Measurements from ENCODE around the gene ZNF367.
A peak's percentile ranks its signal among the peaks of the same experiment; 100 is the strongest.

The ZNF367 gene

DNA sequence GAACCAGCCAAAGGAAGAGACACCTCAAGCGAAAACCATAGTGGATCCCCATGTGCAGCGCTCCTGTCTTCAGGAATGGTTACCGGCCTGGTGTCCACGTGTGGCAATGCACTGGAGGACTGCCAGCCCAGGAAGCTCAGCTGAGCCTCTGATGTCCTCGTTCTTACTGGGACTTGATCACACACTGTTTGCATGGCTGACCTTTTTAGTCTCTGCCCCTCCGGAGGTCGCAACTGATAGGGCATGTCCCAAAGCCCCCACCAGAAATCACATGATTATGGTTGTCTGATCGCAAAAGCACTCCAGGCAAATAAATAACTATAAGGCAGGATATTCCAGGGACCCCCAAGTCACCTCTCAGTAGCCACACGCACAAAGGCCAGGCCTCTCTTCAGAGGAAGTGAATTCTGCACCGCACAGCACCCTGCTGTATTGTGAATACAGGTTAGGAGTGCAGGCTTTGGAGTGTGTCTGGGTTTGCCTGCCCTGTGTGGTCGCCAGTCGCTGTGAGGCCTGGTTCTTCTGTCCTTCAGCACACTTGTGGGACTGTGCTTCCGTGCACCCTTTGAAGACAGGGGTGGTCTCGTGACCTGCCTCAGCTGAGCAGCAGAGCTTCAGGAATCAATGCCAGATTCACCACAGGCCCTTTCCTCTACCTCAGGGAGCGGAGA lies 18.4 kb upstream of the ZNF367 start:
- no peak for DNase-seq (ENCODE audit: low read depth)

GRCh38 chr9:96436063-96436455 lies 17.9 kb upstream of the ZNF367 start:
- no peak for DNase-seq (ENCODE audit: low read depth)

- no peak for DNase-seq (ENCODE audit: low read depth)
Observed at GRCh38 chr9:96435345-96435744, 17.2 kb upstream of the ZNF367 start.

GRCh38 chr9:96430377-96430776 lies 12.2 kb upstream of the ZNF367 start:
- no peak for DNase-seq (ENCODE audit: low read depth)

- no peak for DNase-seq (ENCODE audit: low read depth)
Observed at GRCh38 chr9:96429732-96430131, 11.6 kb upstream of the ZNF367 start.

- no peak for DNase-seq (ENCODE audit: low read depth)
Observed at GRCh38 chr9:96425500-96426169, 7.5 kb upstream of the ZNF367 start.

- DNase-seq (ENCODE audit: low read depth), result no peak
Observed at GRCh38 chr9:96423985-96424336, 5.8 kb upstream of the ZNF367 start.

DNA sequence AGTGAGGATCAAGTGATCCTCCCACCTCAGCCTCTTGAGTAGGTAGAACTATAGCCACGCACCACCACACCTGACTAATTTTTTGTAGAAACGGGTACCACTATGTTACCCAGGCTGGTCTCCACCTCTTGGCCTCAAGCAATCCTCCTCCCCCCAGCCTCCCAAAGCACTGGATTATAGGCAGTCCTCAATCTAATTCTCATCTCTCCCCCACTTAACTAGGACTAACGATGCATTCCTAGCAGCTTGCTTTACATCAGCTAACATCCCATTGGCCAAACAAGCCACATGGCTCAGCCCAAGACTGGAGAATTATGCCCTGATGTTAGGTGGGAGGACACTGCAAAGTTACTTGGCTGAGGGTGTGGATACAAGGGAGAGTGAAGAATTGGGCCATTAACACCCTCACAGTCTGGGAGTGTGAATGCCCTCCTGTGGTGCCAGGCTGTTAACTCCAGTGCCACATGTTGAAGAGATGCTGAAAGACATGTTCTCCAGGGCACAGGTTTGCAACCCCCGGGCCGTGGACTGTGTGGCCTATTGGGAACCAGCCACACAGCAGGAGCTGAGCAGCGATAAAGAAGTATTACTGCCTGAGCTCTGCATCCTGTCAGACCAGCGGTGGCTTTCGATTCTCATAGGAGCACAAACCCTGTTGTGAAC lies 5.3 kb upstream of the ZNF367 start:
- no peak for DNase-seq (ENCODE audit: low read depth)

GRCh38 chr9:96420468-96421219 lies 2.5 kb upstream of the ZNF367 start:
- DNase-seq (ENCODE audit: low read depth), result peak; percentile 91

GRCh38 chr9:96419691-96419969 lies 1.5 kb upstream of the ZNF367 start:
- DNase-seq (ENCODE audit: low read depth), result no peak

DNA sequence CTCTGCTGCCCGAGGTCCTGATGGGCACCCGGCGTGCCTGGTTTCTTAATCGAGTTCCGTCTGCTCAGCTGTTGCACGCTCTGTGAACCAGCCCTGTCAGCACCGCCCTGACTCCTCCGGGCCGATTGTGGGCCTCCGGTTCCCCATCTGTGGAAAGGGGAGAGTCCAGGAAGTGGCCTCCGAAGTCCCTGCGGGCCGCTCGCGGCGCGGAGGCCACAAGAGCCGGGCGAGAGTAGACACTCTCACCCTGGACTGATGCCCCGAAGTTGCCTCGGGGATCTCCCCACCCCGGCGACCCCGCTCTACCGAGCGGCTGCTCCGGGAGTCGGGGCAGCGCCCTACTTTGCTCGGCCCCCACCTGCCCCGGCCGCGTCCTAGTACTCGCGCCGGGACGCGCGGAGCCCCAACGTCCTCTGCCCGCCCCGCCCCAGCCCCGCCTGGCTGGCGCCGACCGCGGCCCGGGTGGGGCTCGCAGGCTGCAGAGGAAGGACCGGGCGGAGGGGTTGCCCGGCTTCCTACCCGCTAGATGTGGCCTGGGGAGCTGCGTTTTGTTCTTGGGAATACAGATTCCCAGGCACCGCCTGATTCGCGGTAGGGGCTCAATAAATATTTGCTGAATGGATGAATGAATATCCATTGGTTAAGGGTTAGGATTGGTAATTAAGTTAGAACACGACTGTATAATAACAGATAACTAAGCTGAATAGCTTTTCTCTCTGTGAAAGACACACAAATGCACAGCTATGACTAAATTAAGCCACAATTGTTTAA lies 935 bp upstream of the ZNF367 start:
- peak; percentile 70 for DNase-seq (ENCODE audit: low read depth)

GRCh38 chr9:96417661-96418082 lies 498 bp downstream of the ZNF367 start:
- DNase-seq (ENCODE audit: low read depth), result no peak

GRCh38 chr9:96417051-96417586 lies 1.1 kb downstream of the ZNF367 start:
- DNase-seq (ENCODE audit: low read depth), result no peak

- no peak for DNase-seq (ENCODE audit: low read depth)
Observed at GRCh38 chr9:96413302-96414221, 4.6 kb downstream of the ZNF367 start.

DNA sequence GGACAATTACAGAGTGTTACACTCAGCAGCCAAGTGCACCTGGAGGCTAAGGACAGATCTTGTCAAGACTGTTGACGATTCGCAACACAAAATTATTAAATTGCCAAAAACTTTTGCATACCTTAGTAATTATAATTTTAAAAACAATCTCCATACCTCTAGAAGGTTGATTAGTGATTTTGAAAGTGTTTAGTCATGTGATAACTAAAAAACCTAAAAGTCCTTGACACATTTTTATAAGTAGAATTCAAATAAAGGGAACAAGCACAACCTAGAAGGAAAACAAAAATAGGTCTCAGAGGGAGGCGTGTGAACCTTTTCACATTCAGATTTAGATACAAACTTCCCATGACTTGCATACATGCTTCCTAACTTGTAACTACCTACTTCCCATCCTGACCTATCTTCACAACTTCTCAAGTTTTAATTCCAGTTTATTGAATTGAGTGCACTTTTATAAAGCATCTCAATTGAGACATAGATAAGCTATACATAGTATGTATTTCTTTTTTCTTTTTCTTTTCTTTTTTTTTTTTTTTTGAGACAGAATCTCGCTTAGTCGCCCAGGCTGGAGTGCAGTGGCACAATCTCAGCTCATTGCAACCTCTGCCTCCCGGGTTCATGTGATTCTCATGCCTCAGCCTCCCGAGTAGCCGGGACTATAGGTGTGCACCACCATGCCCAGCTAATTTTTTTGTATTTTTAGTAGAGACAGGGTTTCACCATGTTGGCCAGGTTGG lies 5.8 kb downstream of the ZNF367 start:
- DNase-seq (ENCODE audit: low read depth), result no peak

DNA sequence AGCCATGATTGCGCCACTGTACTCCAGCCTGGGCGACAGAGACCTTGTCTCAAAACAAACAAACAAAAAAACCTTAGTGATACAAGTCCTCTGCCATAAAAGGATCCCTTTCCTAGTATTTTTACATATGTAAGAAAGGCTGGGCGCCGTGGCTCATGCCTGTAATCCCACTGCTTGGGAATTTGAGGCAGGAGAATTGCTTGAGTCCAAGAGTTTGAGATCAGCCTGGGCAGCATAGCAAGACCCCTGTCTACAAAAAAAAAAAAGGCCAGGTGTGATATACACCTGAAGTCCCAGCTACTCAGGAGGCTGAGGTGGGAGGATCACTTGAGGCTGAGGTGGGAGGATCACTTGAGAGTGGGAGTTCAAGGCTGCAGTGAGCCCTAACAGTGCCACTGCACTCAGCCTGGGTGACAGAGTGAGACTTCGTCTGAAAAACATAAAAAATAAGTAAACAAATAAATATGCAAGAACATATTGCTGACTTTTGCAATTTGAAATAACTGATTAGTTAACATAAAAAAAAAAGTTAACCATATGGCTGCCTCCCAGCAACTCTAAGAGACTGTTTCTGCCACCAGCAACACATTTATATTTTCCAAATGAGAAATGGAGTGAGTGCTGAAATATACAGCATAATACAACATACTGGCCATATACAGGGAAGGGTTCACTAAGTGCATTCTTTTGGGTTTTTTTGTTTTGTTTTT lies 6.9 kb downstream of the ZNF367 start:
- DNase-seq (ENCODE audit: low read depth), result no peak

DNA sequence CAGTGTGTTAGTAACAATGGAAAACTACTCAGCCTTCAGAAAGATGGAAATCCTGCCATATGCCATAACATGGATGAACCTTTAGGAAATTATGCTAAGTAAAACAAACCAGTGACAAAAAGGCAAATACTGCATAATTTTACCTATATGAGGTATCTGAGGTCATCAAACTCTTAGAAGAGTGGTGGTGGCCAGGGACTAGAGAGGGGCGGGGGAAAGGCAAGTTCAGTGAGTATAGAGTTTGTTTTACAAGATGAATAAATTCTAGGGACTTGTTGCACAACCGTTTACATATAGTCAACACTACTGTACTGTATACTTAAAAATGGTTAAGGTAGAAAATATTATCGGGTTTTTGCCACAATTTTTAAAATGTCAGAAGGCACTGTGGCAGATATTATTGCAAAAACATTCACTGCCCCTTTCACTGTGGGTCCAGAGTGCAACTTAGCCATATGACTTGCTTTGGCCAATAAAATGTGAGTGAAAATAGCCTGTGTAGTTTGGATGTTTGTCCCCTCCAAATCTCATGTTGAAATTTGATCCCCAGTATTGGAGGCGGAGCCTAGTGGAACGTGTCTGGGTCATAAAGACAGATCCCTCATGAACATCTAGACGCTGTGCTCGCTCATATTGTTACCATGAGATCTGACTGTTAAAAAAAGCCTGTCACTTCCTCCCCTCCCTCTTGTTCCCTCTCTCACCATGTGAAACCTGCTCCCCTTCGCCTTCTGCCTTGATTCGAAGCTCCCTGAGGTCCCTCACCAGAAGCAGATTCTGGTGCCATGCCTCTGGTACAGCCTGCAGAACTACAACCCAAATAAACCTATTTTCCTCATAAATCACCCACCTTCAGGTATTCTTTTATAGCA lies 9.5 kb downstream of the ZNF367 start:
- no peak for DNase-seq (ENCODE audit: low read depth)

GRCh38 chr9:96400132-96400910 lies 17.8 kb downstream of the ZNF367 start:
- no peak for DNase-seq (ENCODE audit: low read depth)
